WTC11 (cell line): Measurements from ENCODE around the gene GGTLC1.

Source experiments
- TEAD4 ChIP-seq: sonication (generic); formaldehyde crosslinking; IDR thresholded peaks from 2 replicates; pipeline ENCODE4 v1.8.0; 2022; ENCODE audit warnings: mild to moderate bottlenecking, missing genetic modification reagents
- ZNF121 ChIP-seq: sonication (generic); formaldehyde crosslinking; IDR thresholded peaks from 2 replicates; pipeline ENCODE4 v1.8.0; 2023; ENCODE audit warnings: missing genetic modification reagents
- ZNF317 ChIP-seq: sonication (generic); formaldehyde crosslinking; IDR thresholded peaks from 2 replicates; pipeline ENCODE4 v1.8.1; 2023; ENCODE audit warnings: low read depth, mild to moderate bottlenecking, moderate library complexity, missing genetic modification reagents, borderline replicate concordance
- TF ChIP-seq, protein P1 (sequence below): fragments of 250-450 bp; sonication (Bioruptor Pico); IDR thresholded peaks from 2 replicates; pipeline ENCODE4 v1.9.0; 2021; ENCODE audit warnings: mild to moderate bottlenecking
- TF ChIP-seq, protein P2 (sequence below): sonication (generic); formaldehyde crosslinking; IDR thresholded peaks from 2 replicates; pipeline ENCODE4 v1.8.1; 2022; ENCODE audit warnings: low read depth, mild to moderate bottlenecking, moderate library complexity, missing genetic modification reagents, borderline replicate concordance
- TF ChIP-seq, protein P3 (sequence below): fragments of 200-600 bp; IDR thresholded peaks from 2 replicates; pipeline ENCODE4 v1.8.0; 2022; ENCODE audit warnings: antibody characterized with exemption

DNA sequence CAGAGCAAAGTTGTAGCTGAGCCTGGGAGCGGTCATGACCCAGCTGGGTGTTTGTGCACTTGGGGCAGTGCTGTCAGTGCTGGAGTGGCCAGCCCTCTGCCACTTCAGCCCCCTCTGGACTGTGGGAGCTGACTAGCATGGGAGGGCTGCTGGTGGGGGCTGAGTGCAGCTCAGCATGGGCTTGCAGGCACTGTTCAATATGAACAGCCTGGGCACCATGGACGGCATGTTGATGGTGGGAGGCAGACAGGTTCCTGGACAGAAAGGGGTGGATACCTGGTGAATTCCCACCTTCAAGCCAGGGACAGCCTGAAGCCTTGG is 50.5 kb downstream of the GGTLC1 start:
- TF ChIP-seq, protein P1, sequence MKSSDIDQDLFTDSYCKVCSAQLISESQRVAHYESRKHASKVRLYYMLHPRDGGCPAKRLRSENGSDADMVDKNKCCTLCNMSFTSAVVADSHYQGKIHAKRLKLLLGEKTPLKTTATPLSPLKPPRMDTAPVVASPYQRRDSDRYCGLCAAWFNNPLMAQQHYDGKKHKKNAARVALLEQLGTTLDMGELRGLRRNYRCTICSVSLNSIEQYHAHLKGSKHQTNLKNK = no peak
- TF ChIP-seq, protein P2, sequence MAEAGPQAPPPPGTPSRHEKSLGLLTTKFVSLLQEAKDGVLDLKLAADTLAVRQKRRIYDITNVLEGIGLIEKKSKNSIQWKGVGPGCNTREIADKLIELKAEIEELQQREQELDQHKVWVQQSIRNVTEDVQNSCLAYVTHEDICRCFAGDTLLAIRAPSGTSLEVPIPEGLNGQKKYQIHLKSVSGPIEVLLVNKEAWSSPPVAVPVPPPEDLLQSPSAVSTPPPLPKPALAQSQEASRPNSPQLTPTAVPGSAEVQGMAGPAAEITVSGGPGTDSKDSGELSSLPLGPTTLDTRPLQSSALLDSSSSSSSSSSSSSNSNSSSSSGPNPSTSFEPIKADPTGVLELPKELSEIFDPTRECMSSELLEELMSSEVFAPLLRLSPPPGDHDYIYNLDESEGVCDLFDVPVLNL (CRISPR knock-in tag) = no peak
- TF ChIP-seq ZNF317 (CRISPR knock-in tag) (no peak), TEAD4 (no peak), ZNF121 (CRISPR knock-in tag) (no peak)
- TF ChIP-seq, protein P3, sequence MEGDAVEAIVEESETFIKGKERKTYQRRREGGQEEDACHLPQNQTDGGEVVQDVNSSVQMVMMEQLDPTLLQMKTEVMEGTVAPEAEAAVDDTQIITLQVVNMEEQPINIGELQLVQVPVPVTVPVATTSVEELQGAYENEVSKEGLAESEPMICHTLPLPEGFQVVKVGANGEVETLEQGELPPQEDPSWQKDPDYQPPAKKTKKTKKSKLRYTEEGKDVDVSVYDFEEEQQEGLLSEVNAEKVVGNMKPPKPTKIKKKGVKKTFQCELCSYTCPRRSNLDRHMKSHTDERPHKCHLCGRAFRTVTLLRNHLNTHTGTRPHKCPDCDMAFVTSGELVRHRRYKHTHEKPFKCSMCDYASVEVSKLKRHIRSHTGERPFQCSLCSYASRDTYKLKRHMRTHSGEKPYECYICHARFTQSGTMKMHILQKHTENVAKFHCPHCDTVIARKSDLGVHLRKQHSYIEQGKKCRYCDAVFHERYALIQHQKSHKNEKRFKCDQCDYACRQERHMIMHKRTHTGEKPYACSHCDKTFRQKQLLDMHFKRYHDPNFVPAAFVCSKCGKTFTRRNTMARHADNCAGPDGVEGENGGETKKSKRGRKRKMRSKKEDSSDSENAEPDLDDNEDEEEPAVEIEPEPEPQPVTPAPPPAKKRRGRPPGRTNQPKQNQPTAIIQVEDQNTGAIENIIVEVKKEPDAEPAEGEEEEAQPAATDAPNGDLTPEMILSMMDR = no peak
